Upper lobe of right lung (tissue), 1 donor: ENCODE results near the gene TEDC1. TPM values are rescaled to one million over a fixed set of nuclear protein-coding genes. Genes with fewer than 3 reads are reported as not detected.

Experiments used
- ATAC-seq: fragments of 200-7000 bp; cut with Tn5 transposase; one replicate; pipeline ENCODE4 v1.9.1; 2020; ENCODE audit warnings: mild to moderate bottlenecking, moderate library complexity
- DNase-seq: peaks from one replicate; pipeline ENCODE4 v3.0.0-alpha.2; 2020
- H3K27ac ChIP-seq: fragments of 200-600 bp; one replicate; pipeline ENCODE4 v1.8.0; 2022
- H3K27me3 ChIP-seq: fragments of 200-600 bp; one replicate; pipeline ENCODE4 v1.8.0; 2022; ENCODE audit warnings: mild to moderate bottlenecking
- H3K36me3 ChIP-seq: fragments of 200-600 bp; one replicate; pipeline ENCODE4 v1.8.0; 2022
- H3K4me1 ChIP-seq: fragments of 200-600 bp; one replicate; pipeline ENCODE4 v1.8.0; 2022
- H3K4me3 ChIP-seq: fragments of 200-600 bp; one replicate; pipeline ENCODE4 v1.8.0; 2022; ENCODE audit warnings: mild to moderate bottlenecking
- H3K9me3 ChIP-seq: fragments of 200-600 bp; one replicate; pipeline ENCODE4 v1.8.0; 2022
- CTCF ChIP-seq: fragments of 200-600 bp; IDR thresholded peaks from one replicate; pipeline ENCODE4 v1.8.0; 2022; ENCODE audit warnings: antibody characterized with exemption
- intact Hi-C: fragments of 100-400 bp; cut with DNase I; formaldehyde crosslinking; loops from one replicate; pipeline ENCODE4 v1.11.0; 2022
- total RNA-seq: library from RNA; stranded (reverse); fragmentation: NEBNext Ultra II Directional; extraction: Animal tissue kit (Norgen Biotek cat#: 25700); gene quantifications from one replicate; pipeline ENCODE4 v1.2.1, GENCODE V29; 2021
- donor health status: DM: no; HTN: yes; CAD: no; lungs with severe emphysema.

Gene TEDC1
- total RNA-seq, 1 donor from 2014 or later = 7.9 TPM

- Histone ChIP-seq H3K4me3 (no peak overlapping the region), H3K9me3 (peaks cover 5% of the 10 kb centered on the region), H3K27me3 (no peaks in the 10 kb centered on the region), H3K27ac (no peak overlapping the region), H3K36me3 (no peaks in the 10 kb centered on the region), H3K4me1 (no peaks in the 10 kb centered on the region)
- ATAC-seq = peak; percentile 28
- no peak for TF ChIP-seq CTCF
- peak; percentile 59 for DNase-seq
- intact Hi-C loops = no loop called here
Measured at GRCh38 chr14:105547741-105548169, 56.7 kb downstream of the TEDC1 start.

Other genes with a start within 250 kb of the TEDC1 start
- gene BTBD6, start 242.7 kb upstream of the TEDC1 start, total RNA-seq = 51.3 TPM
- 31.2 TPM for gene BRF1, start 190.2 kb upstream of the TEDC1 start, total RNA-seq
- 86.6 TPM for gene PACS2, start 176.5 kb upstream of the TEDC1 start, total RNA-seq
- 3.2 TPM for gene TEX22, start 92.7 kb upstream of the TEDC1 start, total RNA-seq
- 74.8 TPM for gene MTA1, start 71.4 kb upstream of the TEDC1 start, total RNA-seq
- 191 TPM for gene CRIP2, start 16.4 kb upstream of the TEDC1 start, total RNA-seq
- 96.2 TPM for gene CRIP1, start 4.4 kb upstream of the TEDC1 start, total RNA-seq
- gene TMEM121, start 35.3 kb downstream of the TEDC1 start, total RNA-seq = 1.5 TPM